OCI-LY1 (cell line): Measurements from ENCODE around the gene DCAF16.

Experiments
- H2AFZ ChIP-seq: fragments of 200-600 bp; sonication (generic), shearing (Covaris generic); 2 replicates; pipeline ENCODE4 v1.6.0; 2014; ENCODE audit warnings: antibody characterized with exemption, mild to moderate bottlenecking, low read length
- H3F3A ChIP-seq: fragments of 200-600 bp; sonication (generic), shearing (Covaris generic); 2 replicates; pipeline ENCODE4 v1.6.0; 2014; ENCODE audit warnings: mild to moderate bottlenecking, antibody characterized with exemption, low read length, moderate library complexity; ENCODE audit not compliant: insufficient read depth
- H3K27ac ChIP-seq: fragments of 200-600 bp; sonication (generic); 2 replicates; pipeline ENCODE4 v1.5.1; 2014; ENCODE audit warnings: low read length, mixed run types, mild to moderate bottlenecking, low read depth; ENCODE audit not compliant: poor library complexity, severe bottlenecking
- H3K27me3 ChIP-seq: fragments of 200-600 bp; sonication (generic); 2 replicates; pipeline ENCODE4 v1.6.0; 2014; ENCODE audit warnings: antibody characterized with exemption, mild to moderate bottlenecking, low read length, moderate library complexity; ENCODE audit not compliant: insufficient read depth
- H3K36me3 ChIP-seq: fragments of 200-600 bp; sonication (generic); 2 replicates; pipeline ENCODE4 v1.6.1; 2014; ENCODE audit warnings: mild to moderate bottlenecking, antibody characterized with exemption, low read length, moderate library complexity, mixed read lengths; ENCODE audit not compliant: insufficient read depth
- H3K4me1 ChIP-seq: fragments of 200-600 bp; sonication (generic); 2 replicates; pipeline ENCODE4 v1.5.1; 2014; ENCODE audit warnings: mild to moderate bottlenecking, low read length, moderate library complexity; ENCODE audit not compliant: insufficient read depth, severe bottlenecking
- H3K4me2 ChIP-seq: fragments of 200-600 bp; sonication (generic), shearing (Covaris generic); 2 replicates; pipeline ENCODE4 v1.6.1; 2014; ENCODE audit warnings: low read length
- H3K4me3 ChIP-seq: fragments of 200-600 bp; sonication (generic); 2 replicates; pipeline ENCODE4 v1.5.1; 2014; ENCODE audit warnings: low read length, low read depth, mild to moderate bottlenecking, mixed read lengths; ENCODE audit not compliant: poor library complexity, severe bottlenecking
- H3K79me2 ChIP-seq: fragments of 200-600 bp; shearing (Covaris generic); 2 replicates; pipeline ENCODE4 v1.6.1; 2016; ENCODE audit warnings: mixed run types, low read length, mixed read lengths; ENCODE audit not compliant: insufficient read depth
- H3K9ac ChIP-seq: fragments of 200-600 bp; sonication (generic), shearing (Covaris generic); 2 replicates; pipeline ENCODE4 v1.6.1; 2014; ENCODE audit warnings: mild to moderate bottlenecking, low read length, mixed read lengths
- H3K9me2 ChIP-seq: fragments of 200-600 bp; sonication (generic), shearing (Covaris generic); 2 replicates; pipeline ENCODE4 v1.6.1; 2014; ENCODE audit warnings: low read depth, mild to moderate bottlenecking, low read length, mixed read lengths
- H3K9me3 ChIP-seq: fragments of 200-600 bp; shearing (Covaris generic); 2 replicates; pipeline ENCODE4 v1.6.1; 2014; ENCODE audit warnings: low read length, mixed read lengths
- H4K20me1 ChIP-seq: fragments of 200-600 bp; sonication (generic), shearing (Covaris generic); 2 replicates; pipeline ENCODE4 v1.6.0; 2016; ENCODE audit warnings: mild to moderate bottlenecking, low read length; ENCODE audit not compliant: insufficient read depth
- CTCF ChIP-seq: fragments of 200-600 bp; sonication (generic), shearing (Covaris generic); IDR thresholded peaks from 2 replicates; pipeline ENCODE4 v1.5.1; 2017; ENCODE audit warnings: mild to moderate bottlenecking, antibody characterized with exemption, low read length, moderate library complexity, mixed read lengths
- EZH2 ChIP-seq: fragments of 200-600 bp; sonication (generic), shearing (Covaris generic); IDR thresholded peaks from 2 replicates; pipeline ENCODE4 v1.8.0; 2017; ENCODE audit warnings: borderline replicate concordance, mixed run types, mild to moderate bottlenecking, antibody characterized with exemption, low read length, moderate library complexity, mixed read lengths

Gene DCAF16

DNA sequence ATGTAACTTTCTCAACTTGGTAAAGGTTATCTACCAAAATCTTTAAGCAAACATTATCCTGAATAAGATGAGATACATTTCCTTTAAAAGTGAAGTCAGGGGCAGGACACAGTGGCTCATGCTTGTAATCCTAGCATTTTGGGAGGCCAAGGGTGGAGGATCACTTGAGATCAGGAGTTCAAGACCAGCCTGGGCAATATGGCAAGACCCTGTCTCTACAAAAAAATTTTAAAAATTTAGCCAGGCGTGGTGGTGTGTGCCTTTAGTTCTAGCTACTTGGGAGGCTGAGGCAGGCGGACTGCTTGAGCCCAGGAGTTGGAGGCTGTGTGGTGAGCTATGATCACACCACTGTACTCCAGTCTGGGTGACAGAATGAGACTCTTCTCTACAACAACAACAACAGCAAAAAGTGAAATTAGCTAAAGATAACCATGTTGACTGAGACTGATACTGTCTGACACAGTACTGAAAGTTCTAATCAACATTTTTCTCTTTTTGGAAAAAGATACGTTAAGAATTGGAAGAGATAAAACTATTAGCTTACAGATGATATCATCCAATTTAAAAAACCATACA lies 4.9 kb downstream of the DCAF16 start:
- Histone ChIP-seq H4K20me1 (no peaks in the 10 kb centered on the region), H3K4me2 (no peak overlapping the region), H3K9me3 (no peaks in the 10 kb centered on the region)

DNA sequence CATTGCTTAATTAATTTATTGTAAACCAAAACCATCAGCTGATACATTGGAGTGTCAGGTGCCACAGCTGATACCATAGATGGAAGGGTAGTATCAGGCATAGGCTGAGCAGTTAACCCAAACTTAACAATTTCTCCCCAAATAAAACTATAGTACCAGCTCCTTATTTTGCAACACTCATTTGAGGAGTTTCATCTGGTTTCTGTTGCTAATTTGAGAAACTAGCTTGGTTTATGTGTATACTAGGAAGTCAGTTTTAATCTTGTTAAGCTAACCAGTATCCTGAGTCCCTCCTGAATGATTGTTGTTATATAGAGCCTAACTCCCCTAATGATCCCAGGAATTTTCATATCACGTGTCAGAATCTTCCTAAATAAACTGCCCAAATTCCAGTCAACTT lies 12.7 kb downstream of the DCAF16 start:
- H2AFZ ChIP-seq = no peak overlapping the region
- H3K27me3 ChIP-seq = no peaks in the 10 kb centered on the region
- H4K20me1 ChIP-seq = no peaks in the 10 kb centered on the region
- H3K27ac ChIP-seq = no peak overlapping the region
- no peak overlapping the region for H3K4me3 ChIP-seq
- TF ChIP-seq CTCF (no peak), EZH2 (no peak)
- H3K79me2 ChIP-seq = no peaks in the 10 kb centered on the region
- H3K4me1 ChIP-seq = no peaks in the 10 kb centered on the region
- H3K36me3 ChIP-seq = peaks cover 12% of the 10 kb centered on the region
- no peaks in the 10 kb centered on the region for H3F3A ChIP-seq
- H3K9me2 ChIP-seq = no peaks in the 10 kb centered on the region
- no peak overlapping the region for H3K4me2 ChIP-seq
- H3K9ac ChIP-seq = no peak overlapping the region
- no peaks in the 10 kb centered on the region for H3K9me3 ChIP-seq

More for the DNA sequence above, 4.9 kb downstream of the DCAF16 start:
- Histone ChIP-seq H3K4me1 (peaks cover 15% of the 10 kb centered on the region), H3F3A (no peaks in the 10 kb centered on the region), H3K9me2 (no peaks in the 10 kb centered on the region), H3K4me3 (no peak overlapping the region), H3K27me3 (no peaks in the 10 kb centered on the region), H3K9ac (no peak overlapping the region), H3K79me2 (peaks cover 49% of the 10 kb centered on the region), H2AFZ (no peak overlapping the region), H3K36me3 (peaks cover 49% of the 10 kb centered on the region), H3K27ac (no peak overlapping the region)
- TF ChIP-seq CTCF = no peak
- TF ChIP-seq EZH2 = no peak

DNA sequence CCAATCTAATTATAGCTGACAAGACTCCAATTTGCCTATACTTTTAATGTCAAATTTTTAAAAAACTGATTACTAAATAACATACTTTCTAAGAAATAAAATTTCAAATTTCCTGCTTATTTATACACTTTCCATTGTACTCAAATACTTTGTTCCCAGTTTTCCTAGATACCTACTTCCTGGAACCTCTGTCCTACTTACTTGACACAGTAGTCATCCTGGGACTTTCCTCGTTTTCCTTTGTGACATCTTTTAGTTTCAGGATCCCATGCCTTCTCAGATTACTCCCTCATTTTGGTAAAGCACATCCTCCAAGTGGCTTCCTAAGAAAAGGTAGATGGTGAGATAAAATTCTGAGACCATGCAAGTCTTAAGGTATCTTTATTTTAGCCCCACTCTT lies 15.8 kb downstream of the DCAF16 start:
- H3K4me2 ChIP-seq = no peak overlapping the region
- H3K4me1 ChIP-seq = no peaks in the 10 kb centered on the region
- H3K27me3 ChIP-seq = no peaks in the 10 kb centered on the region
- H3F3A ChIP-seq = no peaks in the 10 kb centered on the region
- H3K9me3 ChIP-seq = no peaks in the 10 kb centered on the region
- no peak overlapping the region for H3K9ac ChIP-seq
- no peaks in the 10 kb centered on the region for H3K79me2 ChIP-seq
- H3K9me2 ChIP-seq = no peaks in the 10 kb centered on the region
- H2AFZ ChIP-seq = no peak overlapping the region
- H3K4me3 ChIP-seq = no peak overlapping the region
- no peak for TF ChIP-seq EZH2
- TF ChIP-seq CTCF = no peak
- H4K20me1 ChIP-seq = no peaks in the 10 kb centered on the region
- no peak overlapping the region for H3K27ac ChIP-seq
- H3K36me3 ChIP-seq = no peaks in the 10 kb centered on the region; the same call in 1 of the 2 replicates
